NCI-H2171 treated with DMSO at 0.1 percent for 48 hours (cell line): ENCODE measurements around the gene WNT6.

Experiments
- DNase-seq: peaks from one replicate; lab custom pipeline; 2025; lab: John Stamatoyannopoulos, UW

Gene WNT6

GRCh38 chr2:218859556-218859987, at the start of gene WNT6:
Gene WNT6, plus strand, starts transcription at chr2:218859805. Its CDS starts 233 bp downstream, at chr2:218860038.
- DNase-seq = no peak

- no peak for DNase-seq
These were observed 49.3 kb upstream of the WNT6 start for GRCh38 chr2:218810256-218810655.

- no peak for DNase-seq
These were observed 48.2 kb upstream of the WNT6 start for GRCh38 chr2:218811382-218811781.

GRCh38 chr2:218812096-218812815, 47.3 kb upstream of the WNT6 start:
- DNase-seq = no peak

- no peak for DNase-seq
These were observed 46.7 kb upstream of the WNT6 start for GRCh38 chr2:218812861-218813260.

GRCh38 chr2:218813771-218814460, 45.7 kb upstream of the WNT6 start:
- DNase-seq = no peak

GRCh38 chr2:218814540-218815243, 44.9 kb upstream of the WNT6 start:
- DNase-seq = no peak

GRCh38 chr2:218815244-218815637, 44.4 kb upstream of the WNT6 start:
- DNase-seq = no peak

GRCh38 chr2:218815649-218816048, 44.0 kb upstream of the WNT6 start:
- no peak for DNase-seq

GRCh38 chr2:218816561-218817011, 43.0 kb upstream of the WNT6 start:
- no peak for DNase-seq

GRCh38 chr2:218819093-218819492, 40.5 kb upstream of the WNT6 start:
- DNase-seq = no peak

GRCh38 chr2:218820746-218821369, 38.7 kb upstream of the WNT6 start:
- no peak for DNase-seq

- no peak for DNase-seq
These were observed 37.9 kb upstream of the WNT6 start for GRCh38 chr2:218821605-218822211.

GRCh38 chr2:218822622-218823021, 37.0 kb upstream of the WNT6 start:
- peak; percentile 46 for DNase-seq

- DNase-seq = no peak
These were observed 36.3 kb upstream of the WNT6 start for GRCh38 chr2:218823196-218823855.

GRCh38 chr2:218824004-218824403, 35.6 kb upstream of the WNT6 start:
- DNase-seq = no peak

- DNase-seq = no peak
These were observed 32.8 kb upstream of the WNT6 start for GRCh38 chr2:218826791-218827190.

GRCh38 chr2:218827701-218828476, 31.7 kb upstream of the WNT6 start:
- DNase-seq = no peak

- DNase-seq = no peak
These were observed 31.2 kb upstream of the WNT6 start for GRCh38 chr2:218828477-218828778.

- no peak for DNase-seq
These were observed 29.6 kb upstream of the WNT6 start for GRCh38 chr2:218829868-218830451.
